ENCODE measurements around the gene SLC9A1. TPM values are rescaled to one million over a fixed set of nuclear protein-coding genes. Genes with fewer than 3 reads are reported as not detected.

SLC9A1 gene
- total RNA-seq, 1 donor from 2014 or later, result 24.4 TPM

- DNase-seq (ENCODE audit: low spot score), result no peak
These were observed 2.7 kb downstream of the SLC9A1 start for GRCh38 chr1:27152004-27152828.

GRCh38 chr1:27150641-27151040 is 4.3 kb downstream of the SLC9A1 start:
- DNase-seq (ENCODE audit: low spot score), result no peak

- no peak for DNase-seq (ENCODE audit: low spot score)
These were observed 4.7 kb downstream of the SLC9A1 start for GRCh38 chr1:27150183-27150582.

GRCh38 chr1:27149762-27150113 is 5.2 kb downstream of the SLC9A1 start:
- DNase-seq (ENCODE audit: low spot score), result no peak

GRCh38 chr1:27149084-27149761 is 5.7 kb downstream of the SLC9A1 start:
- no peak for DNase-seq (ENCODE audit: low spot score)

GRCh38 chr1:27148591-27148990 is 6.3 kb downstream of the SLC9A1 start:
- DNase-seq (ENCODE audit: low spot score), result no peak

GRCh38 chr1:27147842-27148518 is 6.9 kb downstream of the SLC9A1 start:
- no peak for DNase-seq (ENCODE audit: low spot score)

- no peak for DNase-seq (ENCODE audit: low spot score)
These were observed 9.0 kb downstream of the SLC9A1 start for GRCh38 chr1:27145934-27146354.

- DNase-seq (ENCODE audit: low spot score), result no peak
These were observed 9.8 kb downstream of the SLC9A1 start for GRCh38 chr1:27144920-27145661.

- no peak for DNase-seq (ENCODE audit: low spot score)
These were observed 10.7 kb downstream of the SLC9A1 start for GRCh38 chr1:27144049-27144748.

GRCh38 chr1:27143401-27143800 is 11.5 kb downstream of the SLC9A1 start:
- DNase-seq (ENCODE audit: low spot score), result no peak

- no peak for DNase-seq (ENCODE audit: low spot score)
These were observed 12.5 kb downstream of the SLC9A1 start for GRCh38 chr1:27142464-27142863.

GRCh38 chr1:27141266-27142003 is 13.5 kb downstream of the SLC9A1 start:
- DNase-seq (ENCODE audit: low spot score), result no peak

GRCh38 chr1:27139980-27140379 is 14.9 kb downstream of the SLC9A1 start:
- DNase-seq (ENCODE audit: low spot score), result no peak

GRCh38 chr1:27138927-27139326 is 16.0 kb downstream of the SLC9A1 start:
- DNase-seq (ENCODE audit: low spot score), result no peak

GRCh38 chr1:27138368-27138767 is 16.6 kb downstream of the SLC9A1 start:
- DNase-seq (ENCODE audit: low spot score), result no peak

- DNase-seq (ENCODE audit: low spot score), result no peak
These were observed 17.3 kb downstream of the SLC9A1 start for GRCh38 chr1:27137544-27138075.

- DNase-seq (ENCODE audit: low spot score), result no peak
These were observed 17.9 kb downstream of the SLC9A1 start for GRCh38 chr1:27136998-27137542.

- no peak for DNase-seq (ENCODE audit: low spot score)
These were observed 18.7 kb downstream of the SLC9A1 start for GRCh38 chr1:27136236-27136551.
